BLaER1 (cell line): ENCODE results near the gene CAD.

ENCODE experiments used
- H3K27ac ChIP-seq: shearing (Covaris generic); formaldehyde crosslinking; 2 replicates; pipeline ENCODE4 v1.8.1; 2022
- H3K27me3 ChIP-seq: shearing (Covaris generic); formaldehyde crosslinking; 2 replicates; pipeline ENCODE4 v1.8.1; 2022
- H3K36me3 ChIP-seq: shearing (Covaris generic); formaldehyde crosslinking; 2 replicates; pipeline ENCODE4 v1.8.1; 2022
- H3K4me1 ChIP-seq: shearing (Covaris generic); formaldehyde crosslinking; 2 replicates; pipeline ENCODE4 v1.8.1; 2022
- H3K4me2 ChIP-seq: shearing (Covaris generic); formaldehyde crosslinking; 2 replicates; pipeline ENCODE4 v1.8.1; 2022
- H3K4me3 ChIP-seq: shearing (Covaris generic); formaldehyde crosslinking; 2 replicates; pipeline ENCODE4 v1.8.1; 2022
- H3K9ac ChIP-seq: shearing (Covaris generic); formaldehyde crosslinking; 2 replicates; pipeline ENCODE4 v1.8.1; 2022
- H3K9me3 ChIP-seq: shearing (Covaris generic); formaldehyde crosslinking; 2 replicates; pipeline ENCODE4 v1.8.1; 2022
- H4K20me1 ChIP-seq: shearing (Covaris generic); formaldehyde crosslinking; 2 replicates; pipeline ENCODE4 v1.8.1; 2022
- Cebpa-rat ChIP-seq: shearing (Covaris generic); IDR thresholded peaks from 2 replicates; pipeline ENCODE4 v1.8.1; 2022

Gene CAD

DNA sequence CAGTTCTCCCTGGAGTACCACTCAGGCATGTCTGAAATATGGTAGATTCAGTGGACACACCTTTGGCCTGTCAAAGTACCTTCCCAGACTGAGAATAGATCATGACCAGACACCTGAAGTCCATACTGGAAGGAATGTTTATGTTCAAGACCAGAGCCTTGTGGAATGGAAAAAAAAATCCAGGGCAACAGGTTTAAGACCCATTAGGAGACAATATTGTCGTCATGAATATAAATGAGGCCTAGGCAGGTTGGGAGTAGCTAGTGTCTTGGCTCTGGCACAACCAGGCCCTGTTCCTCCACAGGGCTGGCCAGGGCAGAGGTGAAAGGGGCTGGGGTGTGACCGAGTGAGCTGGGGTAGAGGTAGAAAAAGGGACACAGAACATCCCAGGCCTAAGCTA is 18.5 kb upstream of the CAD start:
- H3K36me3 ChIP-seq = peaks cover 50% of the 10 kb centered on the region
- H3K27ac ChIP-seq = no peak overlapping the region
- H3K9me3 ChIP-seq = no peaks in the 10 kb centered on the region
- H4K20me1 ChIP-seq = peaks cover 2% of the 10 kb centered on the region; the same call in 1 of the 2 replicates
- no peak overlapping the region for H3K4me2 ChIP-seq
- no peak overlapping the region for H3K9ac ChIP-seq
- TF ChIP-seq Cebpa-rat = no peak
- H3K4me1 ChIP-seq = peaks cover 5% of the 10 kb centered on the region
- no peaks in the 10 kb centered on the region for H3K27me3 ChIP-seq
- H3K4me3 ChIP-seq = no peak overlapping the region

DNA sequence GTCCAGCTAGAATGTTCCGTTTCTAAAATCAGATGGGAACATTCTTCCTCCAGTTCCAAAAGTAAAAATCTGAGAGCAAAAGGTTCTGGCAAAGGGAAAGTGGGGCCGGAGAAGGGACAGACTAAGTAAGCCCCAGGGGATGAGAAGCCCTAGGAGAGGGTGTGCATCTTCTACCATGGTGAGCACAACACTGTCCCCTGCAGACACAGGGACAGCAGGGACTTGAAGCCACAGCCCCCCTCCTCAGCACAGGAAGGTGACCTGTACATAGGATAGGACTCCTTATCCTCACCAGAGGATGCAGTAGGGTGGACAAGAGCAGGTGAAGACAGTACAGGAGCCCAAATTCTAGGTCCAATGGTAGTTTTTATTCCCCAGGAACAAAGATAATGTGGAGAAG is 17.9 kb upstream of the CAD start:
- H3K9ac ChIP-seq = no peak overlapping the region

DNA sequence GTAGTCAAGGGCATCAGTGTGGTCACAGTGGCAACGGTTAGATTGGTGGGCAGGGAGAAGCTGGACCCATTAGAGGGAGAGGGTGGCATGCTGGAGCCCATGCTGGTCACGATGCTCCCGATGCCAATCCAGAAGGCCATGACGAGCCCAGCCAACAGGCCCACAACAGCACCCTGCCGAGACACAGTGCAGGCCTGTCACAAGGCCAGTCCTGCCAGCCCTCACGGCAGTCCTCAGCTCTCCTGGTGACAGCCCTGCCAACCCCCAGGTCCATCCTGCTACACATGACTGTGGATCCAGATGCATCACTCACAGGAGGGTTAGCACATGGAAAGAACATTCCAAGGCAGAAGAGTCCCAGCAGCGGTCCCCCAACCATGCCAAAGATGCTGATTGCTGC is 15.5 kb upstream of the CAD start:
- Histone ChIP-seq H3K4me2 (no peak overlapping the region), H3K36me3 (peaks cover 80% of the 10 kb centered on the region), H3K9ac (no peak overlapping the region), H4K20me1 (peaks cover 5% of the 10 kb centered on the region; the same call in 1 of the 2 replicates), H3K27ac (no peak overlapping the region), H3K9me3 (no peaks in the 10 kb centered on the region), H3K4me3 (no peak overlapping the region), H3K4me1 (no peaks in the 10 kb centered on the region), H3K27me3 (no peaks in the 10 kb centered on the region)
- no peak for TF ChIP-seq Cebpa-rat

More for the DNA sequence above, 17.9 kb upstream of the CAD start:
- H3K27me3 ChIP-seq = no peaks in the 10 kb centered on the region
- H3K4me2 ChIP-seq = no peak overlapping the region
- peaks cover 5% of the 10 kb centered on the region; the same call in 1 of the 2 replicates for H4K20me1 ChIP-seq
- no peak overlapping the region for H3K27ac ChIP-seq
- H3K9me3 ChIP-seq = no peaks in the 10 kb centered on the region
- TF ChIP-seq Cebpa-rat = no peak
- H3K36me3 ChIP-seq = peaks cover 56% of the 10 kb centered on the region
- H3K4me1 ChIP-seq = no peaks in the 10 kb centered on the region; the same call in 1 of the 2 replicates
- no peak overlapping the region for H3K4me3 ChIP-seq

DNA sequence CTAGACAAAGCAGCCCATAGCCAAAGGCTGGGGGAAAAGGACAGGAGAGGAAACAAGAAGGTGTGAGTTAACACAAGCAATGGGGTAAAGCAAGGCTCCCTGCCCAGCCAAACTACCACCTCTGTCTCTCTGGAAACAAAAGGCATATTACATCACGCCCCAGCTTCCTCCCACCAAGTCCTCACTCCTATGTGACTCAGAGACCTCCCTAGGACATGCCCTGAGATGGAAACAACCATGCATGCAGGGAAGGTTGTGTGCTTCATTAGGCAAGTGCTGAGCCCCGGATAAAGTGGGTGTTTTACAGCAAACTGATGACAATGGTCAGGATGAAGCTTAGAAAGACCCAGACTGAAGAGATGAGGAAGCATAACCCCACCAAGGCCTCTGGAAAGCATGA is 14.3 kb upstream of the CAD start:
- no peak for TF ChIP-seq Cebpa-rat
- no peak overlapping the region for H3K27ac ChIP-seq
- H3K4me2 ChIP-seq = no peak overlapping the region
- H3K4me1 ChIP-seq = 0 out of 2 replicates have a peak, but pooled peaks cover 1% of the 10 kb centered on the region
- H3K9me3 ChIP-seq = no peaks in the 10 kb centered on the region
- H3K9ac ChIP-seq = no peak overlapping the region
- peaks cover 7% of the 10 kb centered on the region; the same call in 1 of the 2 replicates for H4K20me1 ChIP-seq
- H3K27me3 ChIP-seq = no peaks in the 10 kb centered on the region
- no peak overlapping the region for H3K4me3 ChIP-seq
- H3K36me3 ChIP-seq = peaks cover 92% of the 10 kb centered on the region

DNA sequence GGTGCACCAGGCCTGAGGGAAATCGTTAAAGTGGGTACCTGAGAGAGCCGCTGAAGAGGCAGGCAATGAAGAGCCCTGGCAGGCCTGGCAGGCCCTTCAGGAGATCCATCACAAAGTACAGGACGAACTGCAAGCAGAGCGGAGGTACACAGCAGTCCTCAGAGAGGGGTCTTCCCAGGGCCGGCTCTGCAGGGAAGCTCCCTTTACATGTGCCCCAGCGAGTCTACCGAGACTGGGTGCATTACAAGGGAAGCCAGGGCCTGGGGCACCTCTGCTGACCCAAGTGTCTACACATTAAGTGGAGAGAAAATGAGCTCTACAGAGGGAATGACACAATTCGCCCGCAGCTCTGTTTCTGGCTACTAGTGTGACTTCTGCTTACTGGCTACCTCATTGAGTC is 13.4 kb upstream of the CAD start:
- Histone ChIP-seq H3K27me3 (no peaks in the 10 kb centered on the region), H3K27ac (no peak overlapping the region), H3K9me3 (no peaks in the 10 kb centered on the region), H3K9ac (no peak overlapping the region), H3K4me1 (peaks cover 10% of the 10 kb centered on the region; the same call in 1 of the 2 replicates), H3K4me3 (no peak overlapping the region), H4K20me1 (peaks cover 15% of the 10 kb centered on the region; the same call in 1 of the 2 replicates), H3K4me2 (no peak overlapping the region), H3K36me3 (peaks cover 99% of the 10 kb centered on the region)
- TF ChIP-seq Cebpa-rat = no peak

DNA sequence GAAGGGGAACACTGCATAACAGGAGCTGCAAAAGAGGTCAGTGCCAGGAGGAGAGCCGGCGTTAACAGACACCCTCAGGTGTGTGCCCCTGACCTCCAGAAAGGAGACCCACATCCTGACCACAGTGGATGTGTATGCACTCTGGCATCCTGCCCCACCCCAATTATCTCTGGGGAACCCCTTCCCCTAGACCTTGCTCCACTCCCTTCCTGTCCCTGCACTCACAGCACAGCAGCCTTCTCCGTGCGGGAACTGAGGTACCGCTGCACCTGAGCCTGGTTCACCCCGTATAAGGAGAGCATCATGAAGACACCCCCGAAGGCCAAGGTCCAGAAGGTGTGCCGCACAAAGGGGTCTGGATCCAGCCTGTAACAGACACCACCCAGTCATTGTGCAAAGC is 12.6 kb upstream of the CAD start:
- H3K27ac ChIP-seq = no peak overlapping the region
- peaks cover 99% of the 10 kb centered on the region for H3K36me3 ChIP-seq
- no peaks in the 10 kb centered on the region for H3K9me3 ChIP-seq
- H3K4me2 ChIP-seq = no peak overlapping the region
- peaks cover 19% of the 10 kb centered on the region for H3K4me1 ChIP-seq
- peaks cover 15% of the 10 kb centered on the region; the same call in 1 of the 2 replicates for H4K20me1 ChIP-seq
- no peak overlapping the region for H3K9ac ChIP-seq
- TF ChIP-seq Cebpa-rat = no peak
- H3K4me3 ChIP-seq = no peak overlapping the region
- no peaks in the 10 kb centered on the region for H3K27me3 ChIP-seq

DNA sequence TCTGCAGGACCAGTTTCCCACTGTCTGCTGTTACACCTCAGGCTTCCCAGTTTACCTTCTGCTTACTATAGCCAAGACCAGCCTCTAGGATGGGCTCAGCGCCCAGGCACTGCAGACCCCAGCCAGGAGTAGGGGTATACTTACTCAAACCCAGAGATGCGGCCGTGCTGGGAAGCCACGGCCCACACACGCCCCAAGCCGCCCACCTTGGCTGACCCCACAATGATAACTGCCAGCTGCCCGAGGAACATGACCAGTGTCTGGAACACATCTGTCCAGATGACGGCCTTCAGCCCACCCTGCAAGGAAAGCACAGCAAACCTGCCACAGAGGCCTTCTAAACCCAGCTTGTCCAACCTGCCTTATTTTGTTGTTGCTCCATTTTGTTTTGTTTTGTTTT is 12.0 kb upstream of the CAD start:
- no peak for TF ChIP-seq Cebpa-rat
- Histone ChIP-seq H4K20me1 (peaks cover 15% of the 10 kb centered on the region; the same call in 1 of the 2 replicates), H3K9me3 (no peaks in the 10 kb centered on the region), H3K9ac (no peak overlapping the region), H3K4me1 (peaks cover 25% of the 10 kb centered on the region), H3K4me2 (no peak overlapping the region), H3K27ac (no peak overlapping the region), H3K27me3 (no peaks in the 10 kb centered on the region), H3K36me3 (peaks cover 94% of the 10 kb centered on the region), H3K4me3 (no peak overlapping the region)

DNA sequence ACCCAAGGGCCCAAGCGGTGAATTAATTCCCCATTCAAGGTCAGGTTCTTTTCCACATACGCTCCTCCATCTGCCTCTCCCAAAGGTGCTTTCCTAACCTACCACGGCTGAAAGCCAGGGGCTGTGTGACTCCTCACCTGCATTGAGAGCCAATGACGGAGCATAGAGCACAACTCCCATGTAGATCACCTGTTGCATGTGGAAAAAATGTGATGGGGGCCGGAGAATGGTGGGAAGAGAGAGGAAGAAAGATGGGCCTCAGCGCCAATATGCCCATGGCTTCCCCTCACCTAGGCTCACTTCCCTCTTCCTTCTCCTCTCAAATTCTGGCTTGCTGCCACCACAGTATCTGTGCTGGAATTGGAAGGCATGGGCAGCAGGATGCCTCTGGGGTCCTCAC is 10.8 kb upstream of the CAD start:
- Histone ChIP-seq H3K36me3 (peaks cover 84% of the 10 kb centered on the region), H3K4me3 (no peak overlapping the region), H3K4me2 (no peak overlapping the region), H3K27me3 (no peaks in the 10 kb centered on the region), H3K27ac (no peak overlapping the region), H4K20me1 (peaks cover 15% of the 10 kb centered on the region; the same call in 1 of the 2 replicates), H3K9me3 (no peaks in the 10 kb centered on the region), H3K9ac (no peak overlapping the region), H3K4me1 (peaks cover 36% of the 10 kb centered on the region)
- no peak for TF ChIP-seq Cebpa-rat

DNA sequence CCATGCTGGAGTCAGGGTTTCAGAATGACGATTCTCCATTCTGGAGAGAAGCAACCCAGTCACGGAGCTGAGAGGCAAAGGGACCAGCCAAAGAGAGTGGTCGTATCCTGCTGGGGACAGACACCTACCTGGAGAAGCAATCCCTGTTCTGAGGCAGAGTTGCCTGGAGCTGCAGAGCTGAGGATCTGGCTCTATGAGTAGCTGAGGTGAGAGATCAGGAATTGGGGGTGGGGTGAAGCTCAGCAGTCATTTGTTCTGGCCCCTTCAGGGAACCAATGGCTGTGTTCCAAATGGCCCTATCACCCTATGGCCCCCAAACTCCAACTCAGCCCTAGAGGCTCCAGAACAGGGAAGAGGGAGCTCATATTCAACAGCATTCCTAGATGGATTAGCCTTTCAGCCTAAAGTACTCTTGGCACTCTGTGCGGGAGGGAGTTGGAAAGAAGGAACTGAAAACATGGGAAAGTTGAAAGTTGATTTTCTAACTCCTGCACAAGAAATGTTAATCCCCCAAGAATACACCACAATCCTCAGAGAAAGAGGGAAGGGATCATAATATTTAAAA is 8.6 kb upstream of the CAD start:
- Histone ChIP-seq H3K27me3 (no peaks in the 10 kb centered on the region), H4K20me1 (peaks cover 13% of the 10 kb centered on the region; the same call in 1 of the 2 replicates), H3K4me1 (peaks cover 44% of the 10 kb centered on the region), H3K9me3 (no peaks in the 10 kb centered on the region), H3K36me3 (peaks cover 62% of the 10 kb centered on the region), H3K27ac (no peak overlapping the region), H3K9ac (no peak overlapping the region), H3K4me2 (peak overlapping the region; percentile 94; the same call in 1 of the 2 replicates), H3K4me3 (no peak overlapping the region)
- no peak for TF ChIP-seq Cebpa-rat

DNA sequence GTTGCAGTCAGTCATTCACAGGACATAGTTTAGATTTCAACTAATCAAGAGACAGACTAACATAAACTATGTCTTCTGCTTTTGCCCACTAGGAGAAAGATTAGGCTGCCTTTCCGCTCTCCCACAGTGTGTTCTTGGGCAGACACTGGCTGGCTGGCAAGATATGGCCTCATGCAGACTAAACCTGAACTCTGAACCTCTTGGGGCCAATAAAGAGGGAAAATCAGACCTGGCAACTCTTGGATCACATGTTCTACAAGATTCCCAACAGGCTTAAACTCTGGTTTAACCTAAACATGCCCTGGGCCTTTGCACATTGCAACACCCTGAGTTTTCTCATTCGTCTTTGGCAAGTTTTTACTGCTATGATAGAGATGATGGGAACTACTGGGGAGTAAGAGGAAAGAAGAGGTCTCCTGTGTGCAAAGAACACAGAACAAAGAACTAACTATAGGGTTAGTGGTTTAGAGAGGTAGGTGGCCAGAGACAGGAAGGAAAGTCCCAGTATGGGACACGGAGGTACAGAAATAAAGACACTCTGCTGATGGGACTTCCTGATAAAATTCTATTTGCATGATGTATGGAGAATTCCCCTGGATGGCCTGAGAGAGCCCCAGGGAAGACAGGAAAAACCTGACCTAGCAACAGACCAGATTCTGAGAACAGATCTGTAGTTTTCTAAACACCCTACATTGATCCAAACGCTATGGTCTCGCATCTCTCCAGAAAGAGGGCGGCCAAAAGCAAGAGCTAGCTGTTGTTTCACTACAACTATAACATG is 7.4 kb upstream of the CAD start:
- peak overlapping the region; percentile 45; the same call in 1 of the 2 replicates for H3K9ac ChIP-seq
- H3K27ac ChIP-seq = peak overlapping the region; percentile 52
- H3K4me2 ChIP-seq = peak overlapping the region; percentile 94
- H3K36me3 ChIP-seq = peaks cover 51% of the 10 kb centered on the region
- no peaks in the 10 kb centered on the region for H3K27me3 ChIP-seq
- 0 out of 2 replicates have a peak, but pooled peaks cover 10% of the 10 kb centered on the region for H4K20me1 ChIP-seq
- no peak for TF ChIP-seq Cebpa-rat
- H3K9me3 ChIP-seq = no peaks in the 10 kb centered on the region
- peaks cover 47% of the 10 kb centered on the region for H3K4me1 ChIP-seq
- H3K4me3 ChIP-seq = peak overlapping the region; percentile 26; the same call in 1 of the 2 replicates
